Posterior cingulate gyrus (tissue), 11 donors: ENCODE data around the gene ADGB.

ENCODE experiments used
- DNase-seq, 10 donors: peaks; one replicate each; pipeline versions ENCODE4 v3.0.0 to v3.0.0-alpha.2; 2020 to 2021; ENCODE audit warnings: mixed read lengths in 3 of 10
- intact Hi-C: fragments of 100-400 bp; cut with DNase I; formaldehyde crosslinking; loops from one replicate; pipeline ENCODE4 v1.15.1; 2023

Gene ADGB

DNA sequence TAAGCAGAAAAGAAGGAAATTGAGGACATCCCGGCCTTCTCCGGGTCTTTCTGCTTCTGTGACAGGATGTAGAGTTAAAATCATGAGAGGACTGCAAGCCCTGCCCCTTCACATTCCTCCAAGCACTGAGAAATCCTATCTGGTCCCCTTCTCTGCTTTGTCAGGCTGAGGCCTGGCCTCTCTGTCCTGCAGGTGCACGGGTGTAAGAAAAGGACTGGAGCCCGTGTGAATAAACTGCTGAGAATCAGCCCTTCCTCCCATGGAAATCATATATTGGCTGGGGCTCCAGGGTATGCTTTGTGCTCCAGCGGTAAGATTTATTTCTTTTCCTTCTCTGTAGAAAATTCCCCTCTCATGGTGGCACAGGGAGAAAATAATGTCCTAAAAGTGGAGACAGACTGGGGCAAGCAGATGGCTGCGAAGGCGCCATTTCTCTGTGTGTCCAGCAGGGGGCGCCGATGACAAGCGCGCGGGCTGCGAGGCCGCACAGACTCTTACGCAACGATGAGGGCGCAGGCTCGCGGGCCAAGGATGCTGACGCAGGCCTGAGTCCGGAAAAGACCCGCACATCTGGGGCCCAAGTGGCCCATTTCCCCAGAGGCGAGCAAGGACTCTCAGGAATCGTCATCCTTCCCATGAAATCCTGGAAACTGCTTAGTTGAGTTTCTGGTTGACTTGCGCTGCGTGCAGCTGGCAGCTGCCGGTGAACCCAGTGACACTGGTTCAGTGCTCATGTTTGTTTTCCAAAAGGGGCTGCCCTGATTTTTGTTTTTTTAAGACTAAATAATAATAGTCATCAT is 258.6 kb downstream of the ADGB start:
- intact Hi-C loops, result loop anchor here (1.0 to 5.0 kb wide), 3 partner anchors 345 to 1310 kb away; partner anchors contain the start of gene STXBP5
- DNase-seq, result peak; percentile 81 to 98 (median 89)

DNA sequence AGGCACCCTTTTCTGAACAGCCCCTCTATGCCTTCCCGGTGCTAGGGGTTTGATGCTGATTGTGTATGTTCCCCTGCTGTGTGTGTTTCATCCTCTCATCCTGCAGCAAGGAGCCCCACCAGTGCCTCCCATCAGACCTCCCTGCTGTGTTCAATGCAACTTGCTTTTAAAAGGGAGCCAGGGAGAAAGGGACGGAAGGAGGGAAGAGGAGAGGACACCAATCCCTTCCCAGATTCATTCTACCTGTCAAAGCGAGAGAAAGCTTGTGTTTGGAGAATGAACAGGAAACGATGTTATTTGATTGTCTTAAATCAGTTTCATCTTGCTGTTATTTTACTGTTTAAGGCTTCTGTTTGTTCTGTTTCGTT is 259.2 kb downstream of the ADGB start:
- intact Hi-C loops, result loop anchor here (1.0 to 5.0 kb wide), 3 partner anchors 344 to 1309 kb away; partner anchors contain the start of gene STXBP5

DNA sequence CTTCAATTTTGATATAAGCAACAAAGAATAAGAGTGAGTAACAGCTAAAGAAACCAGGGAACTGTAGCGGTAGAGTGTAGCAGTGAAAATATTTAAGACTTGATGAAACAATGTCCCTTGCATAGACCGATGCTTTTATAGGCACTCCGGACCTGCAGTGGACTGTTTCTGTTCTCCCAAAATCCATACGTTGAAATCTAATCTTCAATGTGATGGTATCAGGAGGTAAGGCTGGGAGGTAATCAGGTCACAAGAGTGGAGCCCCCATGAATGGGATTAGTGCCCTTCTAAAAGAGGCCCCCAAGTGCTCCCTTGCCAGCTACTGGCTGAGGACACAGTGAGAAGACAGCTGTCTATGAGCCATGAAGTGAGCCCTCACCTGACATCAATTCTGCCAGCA is 260.4 kb downstream of the ADGB start:
- intact Hi-C loops, result loop anchor here (5.0 kb wide), 2 partner anchors 343 to 1308 kb away; partner anchors contain the start of gene STXBP5
- no peak for DNase-seq

More for the DNA sequence above, 259.2 kb downstream of the ADGB start:
- peak in 4 of 10 donors; percentile 10 to 70 (median 28) for DNase-seq

DNA sequence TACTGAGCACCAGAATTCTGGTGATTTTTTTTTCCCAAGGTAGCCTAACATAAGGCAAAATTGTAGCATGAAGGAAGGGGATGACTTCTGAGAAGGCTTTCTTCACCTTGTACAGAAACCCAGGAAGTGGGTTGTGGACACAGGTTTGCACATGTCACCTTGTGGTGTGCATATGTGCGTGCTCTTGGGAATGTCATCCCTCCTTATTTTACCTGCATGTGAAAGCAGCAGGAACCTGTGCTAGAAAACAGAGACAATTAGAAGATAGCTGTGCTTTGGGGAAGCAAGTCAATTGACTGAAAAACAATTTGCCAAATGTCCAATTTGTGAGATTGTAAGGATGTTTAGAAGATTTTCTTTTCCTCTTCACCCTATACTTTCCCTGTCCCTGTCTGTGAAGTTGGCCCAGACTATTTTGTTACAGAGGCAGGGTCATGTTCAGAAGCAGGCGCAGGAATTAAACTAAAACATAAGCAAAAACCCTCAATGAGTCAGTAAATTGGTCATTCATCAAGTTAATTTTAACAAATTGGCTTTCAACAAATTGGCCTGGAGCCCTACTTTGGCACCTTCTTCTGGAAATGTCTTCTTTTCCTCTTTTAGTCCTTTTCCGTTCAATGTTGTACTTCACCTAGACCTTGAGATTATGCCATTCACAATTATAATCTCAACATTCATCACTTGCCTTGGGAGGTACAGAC is 261.2 kb downstream of the ADGB start:
- DNase-seq, result no peak
- intact Hi-C loops, result loop anchor here (5.0 kb wide), 2 partner anchors 342 to 1307 kb away; partner anchors contain the start of gene STXBP5

DNA sequence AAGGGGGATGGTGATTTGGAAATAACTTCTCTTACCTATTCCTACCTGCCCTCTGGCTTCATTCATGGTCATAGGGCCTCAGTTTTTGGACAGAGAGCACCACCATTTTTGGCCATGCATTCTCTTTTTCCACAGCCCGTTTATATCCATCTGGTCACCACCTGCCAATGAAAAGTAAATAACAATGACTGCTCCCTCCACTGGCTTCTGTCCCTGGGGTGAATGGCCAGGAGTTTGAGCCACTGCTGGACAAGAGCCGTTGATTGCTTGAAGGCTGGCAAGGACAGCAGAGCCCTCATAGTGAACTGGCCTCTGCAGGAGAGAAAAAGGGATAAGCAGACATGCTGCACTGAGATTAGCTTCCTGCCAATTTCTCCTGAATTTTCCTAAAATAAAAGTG is 261.8 kb downstream of the ADGB start:
- DNase-seq, result peak in 1 of 10 donors; percentile 70
- intact Hi-C loops, result no loop called here

DNA sequence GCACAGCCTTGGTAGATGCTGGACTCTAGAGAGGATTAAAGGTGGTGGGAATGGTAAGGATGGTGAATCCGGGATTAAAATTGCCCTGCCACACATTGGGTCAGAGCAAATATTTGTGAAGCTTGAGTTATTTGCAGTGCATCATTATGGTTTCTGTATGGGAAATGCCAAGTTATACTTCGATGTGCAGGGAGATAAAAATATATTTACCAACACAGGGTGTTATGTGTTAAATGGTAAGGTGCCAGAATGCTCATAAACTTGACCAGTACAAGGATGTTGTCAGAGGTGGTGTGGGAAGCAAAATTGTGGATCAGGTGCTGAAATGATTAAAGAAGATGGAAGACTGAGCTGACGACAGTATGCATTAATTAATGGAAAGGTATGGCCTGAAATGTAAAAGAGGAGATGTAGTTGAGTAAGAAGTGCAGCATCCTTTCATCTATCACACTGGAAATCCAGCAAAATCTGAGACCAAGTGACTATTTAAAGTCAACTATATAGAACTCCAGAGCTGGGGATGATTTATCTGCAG is 262.3 kb downstream of the ADGB start:
- intact Hi-C loops, result no loop called here
- DNase-seq, result no peak

DNA sequence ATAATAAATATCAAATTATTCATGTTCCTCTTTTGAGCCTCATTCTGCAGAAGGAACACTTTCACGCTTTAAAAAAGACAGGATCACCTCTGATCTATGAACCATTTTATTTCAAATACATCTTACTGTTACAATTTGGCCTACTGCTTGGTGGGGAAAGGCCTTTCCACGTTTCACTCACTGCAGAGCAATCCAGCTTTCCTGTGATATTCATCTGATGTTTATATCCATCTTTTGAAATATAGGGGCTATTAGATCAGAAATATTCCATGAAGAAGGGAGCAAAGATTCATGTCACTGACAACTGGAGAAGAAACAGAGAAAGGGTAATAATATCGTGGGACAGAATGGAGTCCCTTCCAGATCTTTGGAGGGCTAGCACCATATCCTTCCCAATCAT is 262.9 kb downstream of the ADGB start:
- intact Hi-C loops, result no loop called here
- no peak for DNase-seq

DNA sequence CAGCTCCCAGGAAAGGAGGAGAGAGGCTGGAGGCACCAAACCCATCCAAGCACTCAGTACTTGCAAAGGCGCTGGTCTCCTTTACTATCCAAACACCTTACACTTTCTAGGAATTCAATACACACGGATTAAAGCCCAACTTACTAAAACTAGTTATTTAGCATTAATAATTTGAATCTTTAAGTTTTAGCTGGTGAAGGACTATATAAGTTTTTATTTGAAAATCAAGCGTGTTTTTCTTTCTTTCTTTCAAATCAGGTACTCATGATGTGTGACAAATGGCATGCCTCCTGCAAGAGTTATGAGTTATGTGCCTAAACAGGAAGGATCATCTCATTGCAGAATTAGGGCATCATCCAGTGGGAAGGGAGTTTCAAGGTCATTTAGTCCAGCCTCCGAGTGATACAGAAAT is 263.7 kb downstream of the ADGB start:
- DNase-seq, result no peak
- intact Hi-C loops, result no loop called here

DNA sequence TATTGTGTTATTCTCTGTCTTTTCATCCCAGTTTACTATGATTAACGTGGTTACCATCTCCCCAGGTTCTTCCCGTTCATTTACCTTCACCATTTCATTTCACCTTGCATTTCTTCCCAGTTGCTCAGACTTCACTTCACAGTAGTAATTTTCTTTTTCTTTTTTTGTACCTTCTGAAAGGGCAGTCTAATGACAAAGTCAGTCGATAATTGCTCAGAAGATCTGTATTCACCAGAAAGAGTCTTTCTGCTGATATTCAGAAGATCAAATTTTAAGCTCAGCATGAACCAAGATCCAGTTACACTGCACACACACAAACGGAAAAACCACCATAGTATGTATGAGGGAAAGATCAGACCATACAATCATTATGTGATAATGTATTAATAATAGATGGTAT is 265.5 kb downstream of the ADGB start:
- intact Hi-C loops, result no loop called here

DNA sequence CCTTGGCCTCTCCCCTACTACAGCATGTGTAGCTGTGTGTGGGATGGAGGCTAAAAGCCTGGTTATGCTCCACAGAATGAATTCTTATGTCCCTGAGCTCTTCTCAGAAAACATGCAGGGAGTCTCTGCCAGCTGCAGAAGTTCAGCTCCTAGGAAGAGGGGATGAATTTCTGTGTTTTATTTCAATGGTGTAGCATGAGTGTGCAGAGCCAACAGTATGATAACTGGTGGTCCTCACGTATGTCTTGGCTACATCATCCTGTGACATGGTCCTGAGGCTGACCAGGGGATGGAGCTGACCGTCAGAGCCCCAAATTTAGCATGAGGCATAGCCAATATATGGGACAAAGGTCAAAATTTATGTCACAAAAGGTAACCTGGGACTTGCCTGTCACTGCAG is 266.1 kb downstream of the ADGB start:
- intact Hi-C loops, result no loop called here
- no peak for DNase-seq

More for the DNA sequence above, 265.5 kb downstream of the ADGB start:
- no peak for DNase-seq
